ENCODE measurements around the gene OR8B3.
"Not testable (repeated sequence)": the region's sequence is repeated elsewhere in the genome, so short reads cannot be mapped to it uniquely, and the experiment has no call there.

- TF ChIP-seq, protein P1, sequence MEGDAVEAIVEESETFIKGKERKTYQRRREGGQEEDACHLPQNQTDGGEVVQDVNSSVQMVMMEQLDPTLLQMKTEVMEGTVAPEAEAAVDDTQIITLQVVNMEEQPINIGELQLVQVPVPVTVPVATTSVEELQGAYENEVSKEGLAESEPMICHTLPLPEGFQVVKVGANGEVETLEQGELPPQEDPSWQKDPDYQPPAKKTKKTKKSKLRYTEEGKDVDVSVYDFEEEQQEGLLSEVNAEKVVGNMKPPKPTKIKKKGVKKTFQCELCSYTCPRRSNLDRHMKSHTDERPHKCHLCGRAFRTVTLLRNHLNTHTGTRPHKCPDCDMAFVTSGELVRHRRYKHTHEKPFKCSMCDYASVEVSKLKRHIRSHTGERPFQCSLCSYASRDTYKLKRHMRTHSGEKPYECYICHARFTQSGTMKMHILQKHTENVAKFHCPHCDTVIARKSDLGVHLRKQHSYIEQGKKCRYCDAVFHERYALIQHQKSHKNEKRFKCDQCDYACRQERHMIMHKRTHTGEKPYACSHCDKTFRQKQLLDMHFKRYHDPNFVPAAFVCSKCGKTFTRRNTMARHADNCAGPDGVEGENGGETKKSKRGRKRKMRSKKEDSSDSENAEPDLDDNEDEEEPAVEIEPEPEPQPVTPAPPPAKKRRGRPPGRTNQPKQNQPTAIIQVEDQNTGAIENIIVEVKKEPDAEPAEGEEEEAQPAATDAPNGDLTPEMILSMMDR (IDR thresholded peaks at IDR 0.05) = not testable (repeated sequence)
- TF ChIP-seq POLR2A (IDR thresholded peaks at IDR 0.05) = not testable (repeated sequence)
Observed at GRCh38 chr11:124403186-124403585, 4.4 kb upstream of the OR8B3 start.
